HS-5 (cell line): ENCODE results near the gene OSTF1.

Experiments used
- DNase-seq: peaks from one replicate; pipeline ENCODE4 v3.0.0-alpha.2; 2012; ENCODE audit warnings: low read depth

Gene OSTF1

GRCh38 chr9:75120686-75121085, 32.4 kb downstream of the OSTF1 start:
- no peak for DNase-seq

GRCh38 chr9:75121914-75122558, 33.7 kb downstream of the OSTF1 start:
- no peak for DNase-seq

DNA sequence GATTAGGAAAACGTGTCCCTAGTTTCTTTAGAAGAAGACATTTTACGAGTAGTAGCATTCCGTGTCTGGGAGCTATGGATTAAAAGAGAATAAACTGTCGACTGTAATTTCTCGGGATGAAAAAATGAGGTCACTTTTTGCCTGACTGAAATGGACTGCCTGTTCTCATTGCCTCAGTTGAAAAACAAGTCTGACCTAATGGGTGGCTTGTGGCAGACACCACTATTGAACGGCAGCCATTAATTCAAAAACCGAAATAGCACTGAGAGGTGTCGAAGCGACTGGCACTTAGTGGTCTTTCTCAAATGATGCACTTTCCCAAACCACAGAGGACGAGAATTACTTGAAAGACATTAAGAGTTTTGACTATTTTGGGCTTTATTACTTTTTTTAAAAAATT, 35.4 kb downstream of the OSTF1 start:
- DNase-seq, result no peak

GRCh38 chr9:75128535-75128934, 40.2 kb downstream of the OSTF1 start:
- DNase-seq, result no peak

- DNase-seq, result no peak
These were observed 41.9 kb downstream of the OSTF1 start for GRCh38 chr9:75130172-75130571.

DNA sequence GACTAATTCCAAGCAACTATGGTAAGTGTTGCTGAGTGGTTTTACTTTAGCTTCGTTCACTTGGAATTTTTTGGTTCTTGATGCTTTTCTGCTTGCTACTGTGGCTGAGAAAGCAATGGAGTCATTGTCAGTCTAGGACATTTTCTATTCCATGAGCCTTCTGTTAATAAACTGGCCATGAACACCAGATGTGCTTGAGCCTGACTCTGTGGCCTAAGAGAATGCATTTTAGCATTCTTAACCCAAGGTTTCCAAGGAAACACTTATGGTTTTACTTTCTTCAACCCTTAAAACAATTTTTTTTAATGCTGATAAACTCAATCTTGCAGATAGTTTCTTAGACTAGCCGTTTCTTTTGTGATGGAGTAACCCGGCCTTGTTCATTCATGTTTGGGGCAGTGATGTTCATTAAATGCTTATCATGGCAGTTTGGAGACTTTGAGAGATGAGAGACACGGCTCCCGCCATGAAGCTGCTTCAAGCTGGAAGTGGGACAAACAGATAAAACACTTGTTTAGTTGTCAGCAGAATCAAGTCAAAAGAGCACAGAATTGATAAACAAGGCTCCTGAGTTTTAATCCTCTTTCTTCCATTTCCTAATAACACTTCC, 42.4 kb downstream of the OSTF1 start:
- DNase-seq, result no peak

DNA sequence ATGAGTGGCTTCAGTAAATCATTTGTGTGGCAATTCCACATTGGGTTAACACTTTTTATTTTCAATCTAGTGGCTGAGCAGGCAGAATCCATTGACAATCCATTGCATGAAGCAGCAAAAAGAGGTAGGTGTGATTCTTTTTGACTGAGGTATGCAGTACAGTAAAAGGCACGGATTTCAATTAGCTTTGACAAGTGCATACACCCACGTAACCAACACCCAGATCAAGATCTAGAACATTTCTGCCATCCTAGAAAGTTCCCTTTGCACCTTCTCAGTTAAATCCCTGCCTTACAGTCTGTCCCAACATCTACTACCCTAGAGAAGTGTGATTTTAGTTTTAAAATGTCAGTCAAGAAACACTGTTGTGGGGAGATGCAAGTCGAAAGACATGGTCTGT, 43.4 kb downstream of the OSTF1 start:
- DNase-seq, result no peak

GRCh38 chr9:75132244-75132643, 43.9 kb downstream of the OSTF1 start:
- DNase-seq, result no peak

DNA sequence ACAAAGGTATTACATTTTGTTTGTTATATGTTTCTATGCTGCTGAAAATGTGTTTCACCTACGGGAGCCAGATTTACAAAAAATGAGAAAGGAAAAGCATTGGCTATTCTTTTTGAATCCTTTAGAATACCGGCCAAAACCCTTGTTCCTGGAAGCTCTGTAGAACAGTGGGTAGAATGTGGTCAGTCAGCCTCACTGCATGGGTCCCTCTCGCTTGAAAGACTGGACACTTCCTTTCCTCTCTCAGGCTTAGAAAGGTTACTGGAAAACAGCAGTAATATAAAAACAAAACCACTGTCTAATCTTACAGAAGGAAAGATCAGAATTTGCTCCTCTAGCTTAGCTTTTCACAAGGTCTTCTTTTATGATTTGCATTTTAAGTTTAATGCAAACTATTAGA, 45.1 kb downstream of the OSTF1 start:
- DNase-seq, result no peak

- no peak for DNase-seq
These were observed 46.2 kb downstream of the OSTF1 start for GRCh38 chr9:75134495-75134894.

GRCh38 chr9:75138260-75139040, 50.1 kb downstream of the OSTF1 start:
- DNase-seq, result no peak

DNA sequence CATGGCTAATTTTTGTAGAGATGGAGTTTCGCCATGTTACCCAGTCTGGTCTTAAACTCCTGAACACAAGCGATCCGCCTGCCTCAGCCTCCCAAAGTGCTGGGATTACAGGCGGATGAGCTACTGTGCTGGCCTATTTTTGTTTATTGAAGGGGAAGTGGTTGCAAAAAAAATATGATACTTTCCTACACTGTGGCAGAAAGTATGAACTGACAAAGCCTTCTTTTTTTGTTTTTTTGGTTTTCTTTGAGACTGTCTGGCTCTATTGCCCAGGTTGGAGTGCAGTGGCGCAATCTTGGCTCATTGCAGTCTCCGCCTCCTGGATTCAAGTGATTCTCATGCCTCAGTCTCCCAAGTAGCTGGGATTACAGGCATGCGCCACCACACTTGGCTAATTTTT, 50.9 kb downstream of the OSTF1 start:
- no peak for DNase-seq

GRCh38 chr9:75140261-75140660, 51.9 kb downstream of the OSTF1 start:
- DNase-seq, result no peak

DNA sequence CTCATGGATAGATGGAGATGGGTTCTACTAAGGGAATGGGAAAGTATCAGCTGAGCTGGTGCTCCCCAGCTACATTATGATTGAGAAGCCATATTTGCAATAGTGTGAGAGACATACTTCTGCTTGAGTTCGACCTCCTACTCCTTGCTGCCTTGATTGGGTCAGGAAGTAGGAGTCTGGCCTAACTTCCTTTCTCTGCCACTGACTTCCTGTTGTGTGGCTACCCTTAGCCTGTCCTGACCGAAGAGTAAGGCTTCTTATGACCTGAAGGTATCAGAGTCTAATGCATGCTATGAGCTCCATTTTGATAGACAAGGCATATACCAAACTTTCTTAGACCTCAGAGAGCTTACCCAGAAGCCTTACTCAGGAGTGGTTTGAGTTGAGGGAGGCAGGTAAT, 53.9 kb downstream of the OSTF1 start:
- DNase-seq, result no peak

DNA sequence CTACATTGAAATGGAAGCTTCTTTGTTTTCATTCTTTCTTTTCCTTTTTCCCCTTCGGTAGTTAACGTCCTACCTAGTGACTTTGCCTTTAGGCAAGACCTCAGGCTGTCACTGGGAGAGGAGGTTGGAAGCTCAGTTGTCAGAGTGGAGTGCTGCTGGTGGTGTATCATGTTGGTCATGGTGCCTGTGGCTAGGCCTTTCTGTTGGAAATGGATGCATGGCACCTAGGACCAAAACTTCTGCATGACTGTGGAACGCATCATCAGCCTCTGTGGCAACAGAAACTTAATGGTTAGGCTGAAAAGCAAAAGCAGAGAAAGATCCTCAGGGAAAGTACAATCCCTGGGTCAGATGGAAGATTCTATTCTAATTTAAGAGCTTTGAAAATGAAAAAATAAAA, 57.9 kb downstream of the OSTF1 start:
- DNase-seq, result no peak

GRCh38 chr9:75147638-75148037, 59.3 kb downstream of the OSTF1 start:
- peak; percentile 30 for DNase-seq

DNA sequence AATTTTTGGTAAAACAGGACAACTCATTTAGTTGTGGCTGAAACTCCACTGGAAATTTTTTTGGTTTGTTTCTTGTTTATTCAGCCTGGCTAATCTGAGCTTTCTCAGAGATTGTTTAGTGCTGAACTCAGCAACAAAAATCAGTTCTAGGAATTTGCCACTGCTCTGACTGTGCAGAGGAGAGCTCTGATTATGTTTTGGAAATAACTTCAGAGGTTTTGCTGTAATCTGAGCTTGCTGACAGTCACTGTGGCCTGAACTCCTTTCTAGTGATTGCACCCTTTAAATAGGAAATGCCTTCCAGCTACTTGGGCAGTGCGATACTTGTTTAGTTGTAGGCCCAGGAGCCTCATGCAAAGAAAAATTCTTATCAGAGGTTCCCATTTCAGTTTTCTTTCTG, 60.2 kb downstream of the OSTF1 start:
- DNase-seq, result peak; percentile 67

DNA sequence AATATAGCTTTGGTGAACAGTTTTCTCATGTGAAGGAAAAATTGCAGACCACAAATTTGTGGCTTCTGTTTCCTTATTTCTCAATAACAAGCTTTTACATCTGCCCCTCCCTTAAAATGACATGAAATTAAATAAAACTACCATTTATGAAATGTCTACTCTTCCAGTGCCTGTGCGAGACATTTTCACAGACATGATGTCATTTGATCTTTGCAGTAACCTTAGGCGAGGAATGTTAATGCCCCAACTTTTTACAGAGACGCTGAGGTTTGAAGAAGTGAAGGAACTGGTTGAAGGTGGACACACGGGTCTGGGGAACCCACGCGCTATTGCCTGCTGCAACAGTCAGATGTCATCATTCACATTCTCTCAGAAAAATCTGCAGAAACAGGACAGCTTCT, 61.5 kb downstream of the OSTF1 start:
- DNase-seq, result no peak

DNA sequence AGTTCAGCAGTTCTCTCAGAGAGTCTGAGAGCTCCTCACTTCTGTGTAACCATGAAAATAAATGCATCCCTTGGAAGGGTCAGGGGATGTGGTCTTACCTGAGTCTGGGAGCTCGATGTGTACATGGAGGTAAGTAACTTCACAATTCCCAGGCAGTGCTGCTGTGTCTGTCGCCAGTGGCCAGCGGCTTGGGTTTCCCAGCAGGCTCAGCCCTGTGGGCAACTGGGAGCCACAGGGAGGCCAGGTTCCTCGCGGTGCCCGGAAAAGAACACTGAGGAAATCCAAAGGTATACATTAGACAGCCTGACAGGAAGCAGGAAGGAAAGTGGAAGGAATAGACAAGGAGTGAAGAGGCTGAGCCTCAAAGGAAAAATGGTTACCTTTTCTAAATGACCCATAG, 62.2 kb downstream of the OSTF1 start:
- no peak for DNase-seq

- no peak for DNase-seq
These were observed 64.1 kb downstream of the OSTF1 start for GRCh38 chr9:75152416-75152815.

- no peak for DNase-seq
These were observed 68.5 kb downstream of the OSTF1 start for GRCh38 chr9:75156858-75157257.

DNA sequence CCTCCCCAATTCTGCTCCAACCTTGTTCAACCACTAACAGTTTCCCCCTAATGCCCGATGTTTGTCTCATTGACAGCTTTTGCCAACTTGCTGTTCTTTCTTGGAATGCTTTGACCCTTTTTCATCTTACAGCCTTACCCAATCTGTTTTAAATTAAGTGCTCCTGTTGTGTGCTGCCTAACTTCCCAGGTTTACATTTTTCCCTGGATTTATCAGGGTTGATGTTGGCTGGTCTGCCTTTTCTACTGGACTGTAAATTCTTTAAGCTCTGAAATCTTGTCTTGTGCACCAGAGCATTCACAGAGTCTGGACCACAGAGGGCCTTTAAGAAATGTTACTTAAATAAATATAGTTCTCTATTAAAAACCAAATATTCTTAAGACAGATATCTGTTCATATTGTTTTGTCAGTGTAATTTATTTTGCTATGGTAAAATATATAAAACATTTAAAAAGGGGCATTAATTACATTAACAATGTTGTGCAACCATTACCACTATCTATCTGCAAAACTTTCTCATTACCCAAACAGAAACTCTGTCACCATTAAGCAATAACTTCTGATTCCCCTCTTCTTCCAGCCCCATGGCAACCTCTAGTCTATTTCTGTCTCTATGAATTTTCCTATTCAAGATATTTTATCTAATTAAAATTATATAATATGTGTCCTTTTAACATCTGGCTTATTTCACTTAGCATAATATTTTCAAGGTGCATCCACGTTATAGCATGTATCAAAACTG, 73.0 kb downstream of the OSTF1 start:
- no peak for DNase-seq

GRCh38 chr9:75163764-75164163, 75.5 kb downstream of the OSTF1 start:
- DNase-seq, result no peak
